SK-N-SH (cell line): ENCODE data around the gene APBA2. TPM values are rescaled to one million over a fixed set of nuclear protein-coding genes. Genes with fewer than 3 reads are reported as not detected.

Source experiments
- CTCF ChIA-PET: fragments of 300-600, 350-600 bp; formaldehyde crosslinking; extraction: SDS; loops from one replicate; lab custom pipeline; 2021; lab: Yijun Ruan, JAX
- POLR2A ChIA-PET: fragments of 350-600 bp; sonication (Branson Sonifier 250); formaldehyde crosslinking; extraction: SDS; loops from one replicate; lab custom pipeline; 2020; ENCODE audit warnings: antibody characterized with exemption, inconsistent platforms; lab: Yijun Ruan, JAX
- DNase-seq: peaks from one replicate; pipeline ENCODE4 v3.0.0; 2012
- H2AFZ ChIP-seq: fragments of 200-600 bp; sonication (generic); 2 replicates; pipeline ENCODE4 v1.8.1; 2016; ENCODE audit warnings: antibody characterized with exemption, mild to moderate bottlenecking, low read depth
- H3F3A ChIP-seq: fragments of 200-600 bp; sonication (generic); replicated peaks from 2 replicates; pipeline ENCODE3; 2016; ENCODE audit warnings: antibody characterized with exemption, mild to moderate bottlenecking; ENCODE audit not compliant: insufficient read depth
- H3K27ac ChIP-seq, 2 experiments: fragments of 200-500 bp in 1 of 2; fragments of 200-600 bp in 1 of 2; sonication (Bioruptor generic) in 1 of 2; sonication (generic), shearing (Covaris generic) in 1 of 2; 2 replicates each; pipeline versions ENCODE4 v1.5.1 to v1.6.1; 2014 to 2016; ENCODE audit warnings: low read depth in 2 of 2, inconsistent platforms in 1 of 2, low read length in 1 of 2, mild to moderate bottlenecking in 1 of 2, mixed read lengths in 1 of 2
- H3K27me3 ChIP-seq: fragments of 200-600 bp; sonication (generic), shearing (Covaris generic); 2 replicates; pipeline ENCODE4 v1.6.1; 2016; ENCODE audit warnings: mixed run types; ENCODE audit not compliant: insufficient read depth
- H3K36me3 ChIP-seq, 2 experiments: fragments of 200-500 bp in 1 of 2; fragments of 200-600 bp in 1 of 2; sonication (Bioruptor generic) in 1 of 2; sonication (generic) in 1 of 2; replicated peaks in 1 of 2; 2 replicates each; pipeline versions ENCODE3 to v1.5.1; 2014 to 2016; ENCODE audit warnings: low read length in 1 of 2, mild to moderate bottlenecking in 1 of 2; ENCODE audit not compliant: insufficient read depth in 2 of 2, control insufficient read depth in 1 of 2
- H3K4me1 ChIP-seq, 2 experiments: fragments of 200-500 bp in 1 of 2; fragments of 200-600 bp in 1 of 2; sonication (Bioruptor generic) in 1 of 2; sonication (generic), shearing (Covaris generic) in 1 of 2; 2 replicates each; pipeline versions ENCODE4 v1.5.1 to v1.6.1; 2014 to 2016; ENCODE audit warnings: low read depth in 1 of 2, low read length in 1 of 2, mixed run types in 1 of 2; ENCODE audit not compliant: insufficient read depth in 2 of 2, control insufficient read depth in 1 of 2
- H3K4me2 ChIP-seq: fragments of 200-600 bp; sonication (generic), shearing (Covaris generic); 2 replicates; pipeline ENCODE4 v1.6.1; 2017; ENCODE audit warnings: mixed run types
- H3K4me3 ChIP-seq, 2 experiments: fragments of 200-500 bp in 1 of 2; fragments of 200-600 bp in 1 of 2; sonication (Bioruptor generic) in 1 of 2; sonication (generic), shearing (Covaris generic) in 1 of 2; 2 replicates each; pipeline versions ENCODE4 v1.5.1 to v1.8.1; 2014 to 2016; ENCODE audit warnings: low read depth in 2 of 2, inconsistent platforms in 1 of 2, low read length in 1 of 2, mild to moderate bottlenecking in 1 of 2, mixed read lengths in 1 of 2, moderate library complexity in 1 of 2
- H3K79me2 ChIP-seq: fragments of 200-600 bp; sonication (generic); 2 replicates; pipeline ENCODE4 v1.8.1; 2017; ENCODE audit warnings: mild to moderate bottlenecking; ENCODE audit not compliant: insufficient read depth
- H3K9ac ChIP-seq: fragments of 200-600 bp; sonication (generic); 2 replicates; pipeline ENCODE4 v1.6.1; 2017; ENCODE audit warnings: mixed run types
- H3K9me2 ChIP-seq: fragments of 200-600 bp; sonication (generic); 2 replicates; pipeline ENCODE4 v1.6.1; 2017; ENCODE audit warnings: mixed run types
- H3K9me3 ChIP-seq: fragments of 200-600 bp; sonication (generic); 2 replicates; pipeline ENCODE4 v1.6.1; 2017; ENCODE audit warnings: mixed run types, mild to moderate bottlenecking, moderate library complexity
- H4K20me1 ChIP-seq: fragments of 200-600 bp; sonication (generic); 2 replicates; pipeline ENCODE4 v1.6.1; 2017; ENCODE audit warnings: mild to moderate bottlenecking, mixed run types; ENCODE audit not compliant: insufficient read depth
- CHD2 ChIP-seq: fragments of 150-350 bp; IDR thresholded peaks from 2 replicates; pipeline ENCODE4 v1.6.1; 2018; ENCODE audit warnings: low read length; ENCODE audit not compliant: partially characterized antibody
- ELF1 ChIP-seq: IDR thresholded peaks from 2 replicates; pipeline ENCODE4 v1.4.0; 2012
- EP300 ChIP-seq, 2 experiments: IDR thresholded peaks; 2 replicates each; pipeline versions ENCODE4 v1.4.0 to v1.6.1; 2012; ENCODE audit warnings: borderline replicate concordance in 1 of 2, low read depth in 1 of 2, low read length in 1 of 2
- FOSL2 ChIP-seq: IDR thresholded peaks from 2 replicates; pipeline ENCODE4 v1.4.0; 2012; ENCODE audit warnings: low read depth, mild to moderate bottlenecking, moderate library complexity, borderline replicate concordance
- FOXJ3 ChIP-seq: sonication (generic); formaldehyde crosslinking; IDR thresholded peaks from 2 replicates; pipeline ENCODE4 v1.5.1; 2020; ENCODE audit warnings: mild to moderate bottlenecking, missing genetic modification reagents
- FOXM1 ChIP-seq: IDR thresholded peaks from 2 replicates; pipeline ENCODE4 v1.4.0; 2012; ENCODE audit warnings: low read depth, mild to moderate bottlenecking
- GABPA ChIP-seq: IDR thresholded peaks from 2 replicates; pipeline ENCODE4 v1.4.0; 2012; ENCODE audit warnings: low read depth, mild to moderate bottlenecking
- IRF3 ChIP-seq: fragments of 150-350 bp; IDR thresholded peaks from 2 replicates; pipeline ENCODE4 v1.6.1; 2016; ENCODE audit warnings: mild to moderate bottlenecking, low read depth, low read length
- MEF2A ChIP-seq: IDR thresholded peaks from 2 replicates; pipeline ENCODE4 v1.4.0; 2012; ENCODE audit warnings: low read depth, borderline replicate concordance
- POLR2AphosphoS5 ChIP-seq: IDR thresholded peaks from 2 replicates; pipeline ENCODE4 v1.6.1; 2012; ENCODE audit warnings: low read depth, low read length
- REST ChIP-seq: IDR thresholded peaks from 2 replicates; pipeline ENCODE4 v1.6.1; 2012; ENCODE audit warnings: mild to moderate bottlenecking, low read depth, low read length, moderate library complexity
- SIN3A ChIP-seq: IDR thresholded peaks from 2 replicates; pipeline ENCODE4 v1.6.1; 2012; ENCODE audit warnings: low read depth, mild to moderate bottlenecking, low read length, moderate library complexity, borderline replicate concordance
- SMC3 ChIP-seq: IDR thresholded peaks from 2 replicates; pipeline ENCODE4 v1.6.1; 2012; ENCODE audit warnings: low read depth, low read length, improper control_type of control experiment
- TAF1 ChIP-seq: IDR thresholded peaks from 2 replicates; pipeline ENCODE4 v1.6.1; 2012; ENCODE audit warnings: low read depth, mild to moderate bottlenecking, low read length, moderate library complexity, borderline replicate concordance
- TCF12 ChIP-seq: IDR thresholded peaks from 2 replicates; pipeline ENCODE4 v1.4.0; 2012
- USF1 ChIP-seq: IDR thresholded peaks from 2 replicates; pipeline ENCODE4 v1.4.0; 2012; ENCODE audit warnings: low read depth, borderline replicate concordance
- USF2 ChIP-seq: fragments of 150-350 bp; IDR thresholded peaks from 2 replicates; pipeline ENCODE4 v1.6.1; 2017; ENCODE audit warnings: antibody characterized with exemption, low read length, low read depth, borderline replicate concordance
- WGBS: methylation state at CpG from one replicate; pipeline ENCODE4 v1.1.6; 2017; ENCODE audit warnings: low lambda C conversion rate; 5-methylcytosine and 5-hydroxymethylcytosine counted together
- polyA plus RNA-seq, 3 experiments: library from polyadenylated mRNA; depleted of rRNA; stranded (reverse); fragments of >200 nt; gene quantifications; 2 replicates each; pipeline ENCODE4 v1.2.3, GENCODE V29; 2012

APBA2 gene
- polyA plus RNA-seq, 1 of the 3 experiments (the other 2 are of a cell fraction), result 12.7 TPM

- TF ChIP-seq GABPA (no peak), USF1 (no peak), REST (no peak), EP300 (IDR thresholded peaks at IDR 0.05; ENCODE audit: borderline replicate concordance in 1 of 2, low read depth in 1 of 2, low read length in 1 of 2) (no peak), MEF2A (no peak), SIN3A (no peak)
- TF ChIP-seq, all 33 proteins: peak for 0
Observed at GRCh38 chr15:28909958-28910500, 24.3 kb downstream of the APBA2 start (continued).

- WGBS, result 44% methylated on average over 7 of the region's 8 CpGs
- peak; percentile 80 for DNase-seq
- Histone ChIP-seq H3K9ac (no peak overlapping the region), H3K4me1 (peaks cover 0 to 52% of the 10 kb centered on the region in 2 experiments; a peak in 2 of 4 replicates), H4K20me1 (no peaks in the 10 kb centered on the region), H3K27me3 (no peaks in the 10 kb centered on the region), H3K4me2 (no peak overlapping the region), H3K4me3 (no peak overlapping the region), H3K27ac (peak overlapping the region in 1 of 2 experiments; percentile 88; a peak in 2 of 4 replicates), H3K9me2 (no peaks in the 10 kb centered on the region), H3F3A (no peaks in the 10 kb centered on the region), H2AFZ (no peak overlapping the region), H3K9me3 (no peaks in the 10 kb centered on the region), H3K36me3 (no peaks in the 10 kb centered on the region), H3K79me2 (no peaks in the 10 kb centered on the region)
- POLR2A ChIA-PET, result interaction anchor here (0.9 to 2.6 kb wide), 3 partner anchors 8 to 218 kb away, joined by 4 to 33 read pairs (median 6); partner anchors contain the start of gene APBA2
- CTCF ChIA-PET, result interaction anchor here (0.9 to 3.3 kb wide), 6 partner anchors 17 to 179 kb away, joined by 3 to 18 read pairs (median 4); no protein-coding TSS in a partner anchor
- TF ChIP-seq TCF12, result 0 out of 2 replicates have a peak, but pooled peaks have one; percentile 7
- no peak for TF ChIP-seq CHD2
- TF ChIP-seq ELF1, result no peak
- TF ChIP-seq MEF2A, result no peak
- no peak for TF ChIP-seq TAF1
- TF ChIP-seq POLR2AphosphoS5, result no peak
- no peak for TF ChIP-seq GABPA
- TF ChIP-seq FOXM1, result no peak
- TF ChIP-seq REST, result no peak
- TF ChIP-seq FOXJ3 (CRISPR knock-in tag), result no peak
- no peak for TF ChIP-seq SMC3
- no peak for TF ChIP-seq USF1
- no peak for TF ChIP-seq FOSL2
- TF ChIP-seq USF2, result no peak
- no peak for TF ChIP-seq IRF3
Observed at GRCh38 chr15:28911310-28911931, 25.6 kb downstream of the APBA2 start.
